Panc1 (cell line): Measurements from ENCODE around the gene RIMBP3B.
"Not testable (repeated sequence)": the region's sequence is repeated elsewhere in the genome, so short reads cannot be mapped to it uniquely, and the experiment has no call there.

Experiments
- POLR2AphosphoS5 ChIP-seq: IDR thresholded peaks from 2 replicates; pipeline ENCODE4 v1.6.1; 2012; ENCODE audit warnings: mild to moderate bottlenecking, low read depth, low read length, moderate library complexity
- SIN3A ChIP-seq: IDR thresholded peaks from 2 replicates; pipeline ENCODE4 v1.6.1; 2012; ENCODE audit warnings: low read depth, mild to moderate bottlenecking, low read length, moderate library complexity, borderline replicate concordance; ENCODE audit not compliant: insufficient read depth
- TCF7L2 ChIP-seq: IDR thresholded peaks from 2 replicates; pipeline ENCODE4 v1.6.1; 2011; ENCODE audit warnings: mild to moderate bottlenecking, low read depth, low read length, inconsistent platforms
- TF ChIP-seq, protein P1 (sequence below): fragments of 450-650 bp; IDR thresholded peaks from 2 replicates; pipeline ENCODE4 v1.5.1; 2017; ENCODE audit warnings: mild to moderate bottlenecking
- TF ChIP-seq, protein P2 (sequence below), 2 experiments: IDR thresholded peaks; 2 replicates each; pipeline ENCODE4 v1.6.1; 2011 to 2012; ENCODE audit warnings: low read depth in 2 of 2, control low read depth in 1 of 2, low read length in 1 of 2, mild to moderate bottlenecking in 1 of 2, moderate library complexity in 1 of 2; ENCODE audit not compliant: insufficient read depth in 1 of 2

DNA sequence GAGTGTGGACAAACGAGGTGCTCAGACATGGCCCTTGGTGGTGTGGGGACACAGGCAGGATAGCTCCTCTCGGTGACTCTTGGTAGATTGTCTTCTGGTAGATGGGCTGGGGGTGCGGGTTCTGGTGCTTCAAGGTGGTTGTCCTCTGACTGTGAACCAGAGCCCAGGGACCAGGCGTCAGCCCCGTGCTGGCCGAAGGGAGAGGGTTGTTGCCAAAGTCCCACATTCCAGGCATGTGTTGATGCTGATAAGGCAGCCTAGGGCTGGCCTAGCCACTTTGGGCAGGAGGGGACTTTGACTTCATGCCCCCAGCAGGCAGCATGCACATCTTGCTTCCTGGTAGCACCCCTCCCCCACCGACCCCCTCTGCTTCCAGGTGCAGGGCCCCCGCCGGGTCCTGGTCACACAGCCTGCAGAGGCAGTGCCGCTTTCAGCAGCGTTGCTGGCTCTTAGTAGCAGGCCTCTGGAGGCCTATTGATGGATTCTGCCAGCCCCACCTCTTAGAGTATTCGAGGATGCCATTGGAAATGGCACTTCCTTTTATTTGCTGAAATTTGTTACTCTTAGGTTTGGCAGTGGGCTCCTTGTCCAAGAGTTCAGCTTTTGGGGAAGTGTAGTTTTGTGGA is 40.6 kb downstream of the RIMBP3B start:
- TF ChIP-seq POLR2AphosphoS5, SIN3A, TCF7L2: not testable (repeated sequence)
- TF ChIP-seq, protein P1, sequence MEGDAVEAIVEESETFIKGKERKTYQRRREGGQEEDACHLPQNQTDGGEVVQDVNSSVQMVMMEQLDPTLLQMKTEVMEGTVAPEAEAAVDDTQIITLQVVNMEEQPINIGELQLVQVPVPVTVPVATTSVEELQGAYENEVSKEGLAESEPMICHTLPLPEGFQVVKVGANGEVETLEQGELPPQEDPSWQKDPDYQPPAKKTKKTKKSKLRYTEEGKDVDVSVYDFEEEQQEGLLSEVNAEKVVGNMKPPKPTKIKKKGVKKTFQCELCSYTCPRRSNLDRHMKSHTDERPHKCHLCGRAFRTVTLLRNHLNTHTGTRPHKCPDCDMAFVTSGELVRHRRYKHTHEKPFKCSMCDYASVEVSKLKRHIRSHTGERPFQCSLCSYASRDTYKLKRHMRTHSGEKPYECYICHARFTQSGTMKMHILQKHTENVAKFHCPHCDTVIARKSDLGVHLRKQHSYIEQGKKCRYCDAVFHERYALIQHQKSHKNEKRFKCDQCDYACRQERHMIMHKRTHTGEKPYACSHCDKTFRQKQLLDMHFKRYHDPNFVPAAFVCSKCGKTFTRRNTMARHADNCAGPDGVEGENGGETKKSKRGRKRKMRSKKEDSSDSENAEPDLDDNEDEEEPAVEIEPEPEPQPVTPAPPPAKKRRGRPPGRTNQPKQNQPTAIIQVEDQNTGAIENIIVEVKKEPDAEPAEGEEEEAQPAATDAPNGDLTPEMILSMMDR = not testable (repeated sequence)
- TF ChIP-seq, protein P2, sequence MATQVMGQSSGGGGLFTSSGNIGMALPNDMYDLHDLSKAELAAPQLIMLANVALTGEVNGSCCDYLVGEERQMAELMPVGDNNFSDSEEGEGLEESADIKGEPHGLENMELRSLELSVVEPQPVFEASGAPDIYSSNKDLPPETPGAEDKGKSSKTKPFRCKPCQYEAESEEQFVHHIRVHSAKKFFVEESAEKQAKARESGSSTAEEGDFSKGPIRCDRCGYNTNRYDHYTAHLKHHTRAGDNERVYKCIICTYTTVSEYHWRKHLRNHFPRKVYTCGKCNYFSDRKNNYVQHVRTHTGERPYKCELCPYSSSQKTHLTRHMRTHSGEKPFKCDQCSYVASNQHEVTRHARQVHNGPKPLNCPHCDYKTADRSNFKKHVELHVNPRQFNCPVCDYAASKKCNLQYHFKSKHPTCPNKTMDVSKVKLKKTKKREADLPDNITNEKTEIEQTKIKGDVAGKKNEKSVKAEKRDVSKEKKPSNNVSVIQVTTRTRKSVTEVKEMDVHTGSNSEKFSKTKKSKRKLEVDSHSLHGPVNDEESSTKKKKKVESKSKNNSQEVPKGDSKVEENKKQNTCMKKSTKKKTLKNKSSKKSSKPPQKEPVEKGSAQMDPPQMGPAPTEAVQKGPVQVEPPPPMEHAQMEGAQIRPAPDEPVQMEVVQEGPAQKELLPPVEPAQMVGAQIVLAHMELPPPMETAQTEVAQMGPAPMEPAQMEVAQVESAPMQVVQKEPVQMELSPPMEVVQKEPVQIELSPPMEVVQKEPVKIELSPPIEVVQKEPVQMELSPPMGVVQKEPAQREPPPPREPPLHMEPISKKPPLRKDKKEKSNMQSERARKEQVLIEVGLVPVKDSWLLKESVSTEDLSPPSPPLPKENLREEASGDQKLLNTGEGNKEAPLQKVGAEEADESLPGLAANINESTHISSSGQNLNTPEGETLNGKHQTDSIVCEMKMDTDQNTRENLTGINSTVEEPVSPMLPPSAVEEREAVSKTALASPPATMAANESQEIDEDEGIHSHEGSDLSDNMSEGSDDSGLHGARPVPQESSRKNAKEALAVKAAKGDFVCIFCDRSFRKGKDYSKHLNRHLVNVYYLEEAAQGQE (IDR thresholded peaks at IDR 0.05; ENCODE audit: insufficient read depth in 1 of 2, low read depth in 2 of 2, low read length in 1 of 2) = not testable (repeated sequence)
